HG02870 (cell line): ENCODE data around the gene ZACN.

Source experiments
- ATAC-seq: cut with Tn5 transposase; IDR thresholded peaks from one replicate; pipeline ENCODE4 v1.9.1; 2021; ENCODE audit warnings: mild to moderate bottlenecking, moderate library complexity; ENCODE audit not compliant: unreplicated experiment

ZACN gene

DNA sequence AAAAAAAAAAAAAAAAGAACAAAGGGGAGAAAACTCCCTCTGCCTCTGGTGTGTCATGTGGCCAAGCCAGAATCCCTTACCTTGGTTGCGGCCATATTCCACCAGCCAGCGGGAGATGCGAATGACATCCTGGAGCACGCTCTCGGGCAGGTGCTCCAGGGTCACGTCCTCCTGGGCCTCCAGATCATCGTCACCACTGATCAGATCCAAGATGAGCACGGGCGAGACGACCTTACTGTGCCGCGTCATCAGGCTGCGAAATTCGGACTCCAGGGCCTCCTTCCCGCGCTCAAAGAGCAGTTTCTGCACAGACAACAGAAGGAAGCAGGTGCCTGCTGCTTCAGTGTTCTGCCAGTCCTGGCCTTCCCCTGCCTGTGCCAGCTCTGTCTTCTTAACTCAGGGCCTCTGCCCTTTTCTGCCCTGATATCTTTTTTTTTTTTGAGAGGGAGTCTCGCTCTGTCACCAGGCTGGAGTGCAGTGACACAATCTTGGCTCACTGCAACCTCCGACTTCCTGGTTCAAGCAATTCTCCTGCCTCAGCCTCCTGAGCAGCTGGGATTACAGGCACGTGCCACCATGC is 18.8 kb downstream of the ZACN start:
- no peak for ATAC-seq

DNA sequence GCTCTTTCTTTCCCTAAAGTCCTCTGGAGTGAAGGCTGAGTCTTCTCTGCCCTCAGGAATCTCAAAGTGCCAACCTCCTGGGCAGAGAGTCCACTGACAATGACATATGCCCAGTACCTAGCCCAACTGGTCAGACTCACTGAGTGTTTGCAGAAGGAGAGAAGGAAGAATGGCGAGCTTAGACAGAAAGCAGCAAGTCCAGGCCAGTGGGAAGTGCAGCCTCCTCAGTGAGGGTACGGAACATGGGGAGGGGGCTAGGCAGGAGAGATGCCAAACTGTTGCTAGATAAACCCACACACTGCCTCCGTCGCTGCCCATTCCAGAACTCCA is 23.9 kb downstream of the ZACN start:
- no peak for ATAC-seq

DNA sequence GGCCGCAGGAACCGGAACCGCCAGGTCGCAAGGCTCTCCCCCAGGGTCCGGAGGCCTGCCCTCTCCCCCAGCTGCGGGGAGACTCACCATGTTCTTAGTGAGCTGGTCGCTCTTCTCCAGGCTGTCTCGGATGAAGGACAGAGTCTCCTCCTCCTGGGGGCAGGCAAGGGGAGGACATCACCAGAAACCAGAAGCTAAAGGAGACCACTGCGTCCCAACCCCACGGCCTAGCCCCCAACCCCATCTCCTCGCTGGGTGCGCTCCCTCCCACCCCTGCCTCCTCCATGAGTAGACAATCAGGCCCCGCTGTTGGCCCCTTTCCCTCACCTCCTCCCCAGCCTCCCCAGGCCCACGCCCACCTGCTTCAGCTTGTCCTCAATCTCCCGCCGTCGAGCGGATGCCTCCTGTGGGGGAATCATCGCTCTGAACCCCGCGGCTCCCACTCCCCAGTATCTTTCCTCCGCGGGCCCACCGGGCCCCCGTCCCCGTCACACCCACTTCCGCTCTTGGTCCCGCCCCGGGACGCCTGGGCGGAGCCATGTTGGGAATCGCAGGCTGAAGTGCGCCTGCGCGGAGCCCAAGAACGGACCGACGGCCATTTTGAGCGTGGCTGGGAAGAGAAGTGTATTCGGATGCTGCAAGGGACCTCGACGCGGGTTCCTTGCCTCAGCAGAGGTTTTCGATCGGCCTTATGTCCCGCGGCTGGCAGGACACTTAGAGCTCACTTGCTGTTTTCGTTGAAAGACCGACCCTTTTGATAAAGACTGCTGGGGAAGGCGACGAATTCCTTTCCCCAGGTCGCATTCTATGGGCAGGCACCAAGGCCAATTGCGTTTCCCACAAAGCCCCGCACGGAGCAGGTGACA is 24.5 kb downstream of the ZACN start, which contains the start of gene EXOC7:
Gene EXOC7, minus strand, starts transcription at position 514 of the 866 bp plus-strand sequence. Its CDS starts 95 bp downstream, at position 419.
- ATAC-seq: peak; percentile 69

DNA sequence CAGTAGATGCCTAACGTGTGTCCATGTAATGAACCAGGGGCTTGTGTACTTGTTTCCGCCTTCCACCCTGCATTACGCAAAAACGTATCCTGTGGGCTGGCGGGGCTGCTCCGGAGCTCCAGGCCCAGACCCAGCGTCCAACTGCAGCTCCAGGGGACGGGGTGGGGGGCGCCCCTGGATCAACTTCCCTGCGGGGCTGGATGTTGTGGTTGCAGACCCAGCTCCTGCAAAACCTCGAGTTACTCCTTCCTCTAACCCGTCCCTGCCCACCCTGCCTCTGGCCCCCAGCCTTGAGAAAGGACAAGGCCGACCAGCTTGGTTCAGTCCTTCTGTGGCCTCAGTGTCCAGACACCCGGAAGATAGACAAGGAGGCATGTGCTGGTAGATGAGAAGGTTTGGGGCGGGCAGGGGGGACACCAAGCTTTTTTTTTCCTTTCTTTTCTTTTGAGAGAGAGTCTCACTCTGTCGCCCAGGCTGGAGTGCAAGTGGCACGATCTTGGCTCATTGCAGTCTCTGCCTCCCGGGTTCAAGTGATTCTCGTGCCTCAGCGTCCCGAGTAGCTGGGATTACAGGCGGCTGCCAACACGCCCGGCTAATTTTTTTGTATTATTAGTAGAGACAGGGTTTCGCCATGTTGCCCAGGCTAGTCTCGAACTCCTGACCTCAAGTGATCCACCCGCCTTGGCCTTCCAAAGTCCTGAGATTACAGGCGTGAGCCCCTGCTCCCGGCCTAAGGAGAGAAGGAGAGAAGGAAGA is 25.3 kb downstream of the ZACN start:
- ATAC-seq: no peak

DNA sequence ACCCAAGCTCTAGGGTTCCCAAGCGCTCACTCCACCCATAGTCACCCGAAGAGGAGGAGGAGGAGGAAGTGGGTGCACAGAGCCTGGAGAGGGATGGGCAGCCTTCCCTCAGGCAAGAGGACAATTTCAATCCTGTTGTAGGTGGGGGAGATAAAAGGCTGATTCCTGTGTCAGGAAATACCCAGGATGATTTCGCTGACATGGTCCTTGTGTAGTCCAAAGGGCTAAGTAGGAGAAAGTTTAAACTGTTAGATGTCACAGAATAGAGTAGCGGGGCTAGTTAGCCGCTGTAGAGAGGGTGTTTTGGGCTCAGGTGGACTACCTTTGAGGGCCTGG is 25.9 kb downstream of the ZACN start:
- no peak for ATAC-seq

DNA sequence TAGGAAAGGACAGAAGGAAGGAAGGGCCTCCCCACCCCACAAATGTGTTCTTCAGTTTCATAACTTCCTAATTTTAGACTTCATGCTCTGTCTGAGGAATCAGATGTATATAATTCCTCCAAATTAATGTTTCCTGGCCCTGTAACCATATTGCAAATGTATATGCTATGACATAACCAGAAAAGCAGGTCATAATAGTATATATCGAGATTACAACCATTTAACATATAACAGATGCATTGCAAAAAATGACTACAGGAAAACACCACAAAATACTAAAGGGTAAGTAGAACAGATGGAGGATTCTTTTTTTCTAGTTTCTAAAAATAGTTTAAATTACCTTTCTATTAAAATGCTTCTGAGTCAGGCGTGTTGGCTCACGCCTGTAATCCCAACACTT is 27.7 kb downstream of the ZACN start:
- no peak for ATAC-seq

DNA sequence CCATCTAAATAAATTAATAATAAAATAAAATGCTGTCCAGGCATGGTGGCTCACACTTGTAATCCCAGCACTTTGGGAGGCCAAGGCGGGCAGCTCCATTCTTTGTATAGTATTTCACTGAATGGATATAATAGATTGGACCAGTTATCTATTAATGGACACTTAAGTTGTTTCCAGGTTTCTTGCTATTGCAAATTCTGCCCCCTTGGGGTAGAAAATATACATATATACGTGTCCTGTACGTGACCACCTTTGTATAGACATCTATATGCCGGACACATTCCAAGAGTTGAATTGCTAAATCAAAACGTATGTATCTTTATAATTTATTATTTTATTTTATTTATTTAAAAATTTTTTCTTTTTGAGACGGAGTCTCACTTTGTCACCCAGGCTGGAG is 28.5 kb downstream of the ZACN start:
- no peak for ATAC-seq

DNA sequence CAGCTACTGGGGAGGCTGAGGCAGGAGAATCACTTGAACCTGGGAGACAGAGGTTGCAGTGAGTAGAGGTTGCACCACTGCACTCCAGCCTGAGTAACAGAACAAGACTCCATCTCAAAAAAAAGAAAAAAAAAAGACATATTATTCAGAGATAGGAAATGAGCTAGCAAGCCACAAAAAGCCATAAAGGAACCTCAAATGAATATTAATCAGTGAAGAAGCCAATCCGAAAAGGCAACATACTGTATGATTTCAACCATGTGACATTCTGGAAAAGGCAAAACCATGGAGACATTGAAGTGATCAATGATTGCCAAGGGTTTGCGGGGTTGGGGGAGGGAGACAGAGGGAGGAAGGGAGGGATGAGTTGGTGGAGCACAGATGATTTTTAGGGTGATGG is 33.0 kb downstream of the ZACN start:
- no peak for ATAC-seq

DNA sequence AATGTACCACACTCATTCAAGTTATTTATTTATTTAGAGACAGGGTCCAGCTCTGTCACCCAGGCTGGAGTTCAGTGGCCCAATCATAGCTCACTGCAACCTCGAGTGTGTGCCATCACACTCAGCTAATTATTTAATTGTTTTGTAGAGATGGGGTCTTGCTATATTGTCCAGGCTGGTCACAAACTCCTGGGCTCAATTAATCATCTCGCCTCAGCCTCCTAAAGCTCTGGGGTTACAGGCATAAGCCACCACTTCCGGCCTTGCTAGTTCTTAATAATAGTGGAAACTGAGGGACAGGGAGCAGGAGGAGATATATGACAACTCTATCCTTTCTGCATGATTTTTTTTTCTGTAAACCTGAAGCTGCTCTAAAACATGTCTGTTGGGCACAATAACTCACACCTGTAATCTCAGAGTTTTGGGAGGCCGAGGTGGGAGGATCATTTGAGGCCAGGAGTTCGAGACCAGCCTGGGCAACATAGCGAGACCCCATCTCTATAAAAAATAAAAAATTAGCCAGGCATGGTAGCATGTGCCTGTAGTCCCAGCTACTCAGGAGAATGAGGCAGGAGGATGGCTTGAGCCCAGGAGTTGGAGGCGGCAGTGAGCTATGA is 36.3 kb downstream of the ZACN start:
- no peak for ATAC-seq

DNA sequence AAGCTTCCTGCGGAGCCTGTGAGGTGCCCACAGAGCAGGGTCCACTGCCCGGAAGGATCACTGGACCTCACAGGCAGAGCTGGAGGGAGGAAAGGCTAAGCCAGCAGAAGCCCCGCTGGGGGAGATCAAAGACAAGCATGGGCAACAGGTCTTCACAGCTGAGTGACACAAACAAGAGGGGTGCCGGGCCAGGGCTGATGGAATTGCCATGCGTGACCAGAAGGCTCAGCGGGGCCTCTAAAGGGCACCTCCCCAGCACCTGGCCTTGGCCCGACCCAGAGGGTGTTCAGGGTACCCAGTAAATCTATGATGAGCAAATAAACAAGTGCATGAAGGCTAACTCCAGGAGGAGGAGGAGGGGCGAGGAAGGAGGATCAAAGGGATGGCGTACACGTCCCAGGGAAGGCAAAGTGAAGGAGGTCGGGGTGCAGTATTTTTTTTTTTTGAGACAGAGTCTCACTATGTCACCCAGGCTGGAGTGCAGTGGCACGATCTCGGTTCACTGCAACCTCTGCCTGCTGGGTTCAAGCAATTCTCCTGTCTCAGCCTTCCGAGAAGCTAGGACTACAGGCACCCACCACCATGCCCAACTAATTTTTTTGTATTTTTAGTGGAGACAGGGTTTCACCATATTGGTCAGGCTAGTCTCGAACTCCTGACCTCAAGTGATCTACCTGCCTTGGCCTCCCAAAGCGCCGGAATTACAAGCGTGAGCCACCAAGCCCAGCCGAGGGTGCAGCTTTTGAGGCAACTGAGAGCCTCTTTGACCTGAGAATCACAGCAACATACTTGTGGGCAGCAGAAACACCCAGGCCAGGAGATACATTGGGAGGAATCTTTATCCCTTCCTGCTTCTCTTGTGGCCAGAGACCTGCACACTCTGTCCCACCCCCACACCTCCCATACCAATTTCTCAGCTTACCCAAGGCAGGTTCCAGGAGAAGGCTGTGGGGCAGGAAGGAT is 40.7 kb downstream of the ZACN start:
- ATAC-seq: no peak

DNA sequence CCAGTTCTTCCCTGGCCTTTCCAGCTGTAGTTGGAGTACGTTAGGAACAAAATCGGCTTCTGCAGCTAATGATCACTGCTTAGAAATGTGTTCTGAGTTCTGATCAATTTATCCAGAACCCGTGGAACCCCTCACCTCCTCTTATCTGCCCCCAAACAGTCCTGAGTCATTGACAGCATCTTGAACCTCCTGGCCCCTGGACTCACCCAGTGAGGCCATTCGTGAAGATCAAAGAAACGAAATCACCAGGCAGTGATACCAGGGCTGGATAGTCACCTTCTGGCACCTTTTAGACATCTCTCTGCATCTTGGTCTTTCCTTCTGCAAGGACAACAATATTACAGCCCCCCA is 41.7 kb downstream of the ZACN start:
- no peak for ATAC-seq

DNA sequence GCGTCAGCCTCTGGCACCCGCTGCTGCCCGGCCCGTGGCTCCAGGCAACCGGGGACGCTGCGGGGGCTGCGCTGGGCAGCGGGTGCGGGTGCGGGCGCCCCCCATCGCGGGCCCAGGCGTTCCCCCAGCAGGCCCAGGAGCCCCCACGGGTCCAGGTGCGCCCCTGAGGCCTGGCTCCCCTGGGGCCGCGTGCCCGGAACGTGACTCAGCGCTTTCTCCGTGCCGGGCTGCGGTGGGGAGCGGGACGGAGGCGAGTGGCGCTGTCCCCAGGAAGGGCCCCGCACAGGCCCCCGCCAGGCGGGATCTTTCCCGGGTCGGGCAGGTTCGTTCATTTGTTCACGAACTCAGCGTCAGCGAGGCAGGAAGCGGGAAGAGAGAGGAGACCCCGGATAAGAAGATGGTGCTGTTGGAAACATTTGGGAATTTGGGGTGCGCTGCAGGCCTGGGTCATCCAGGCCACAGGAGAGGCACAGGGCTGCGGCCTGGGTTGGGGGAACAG is 43.0 kb downstream of the ZACN start:
- no peak for ATAC-seq

DNA sequence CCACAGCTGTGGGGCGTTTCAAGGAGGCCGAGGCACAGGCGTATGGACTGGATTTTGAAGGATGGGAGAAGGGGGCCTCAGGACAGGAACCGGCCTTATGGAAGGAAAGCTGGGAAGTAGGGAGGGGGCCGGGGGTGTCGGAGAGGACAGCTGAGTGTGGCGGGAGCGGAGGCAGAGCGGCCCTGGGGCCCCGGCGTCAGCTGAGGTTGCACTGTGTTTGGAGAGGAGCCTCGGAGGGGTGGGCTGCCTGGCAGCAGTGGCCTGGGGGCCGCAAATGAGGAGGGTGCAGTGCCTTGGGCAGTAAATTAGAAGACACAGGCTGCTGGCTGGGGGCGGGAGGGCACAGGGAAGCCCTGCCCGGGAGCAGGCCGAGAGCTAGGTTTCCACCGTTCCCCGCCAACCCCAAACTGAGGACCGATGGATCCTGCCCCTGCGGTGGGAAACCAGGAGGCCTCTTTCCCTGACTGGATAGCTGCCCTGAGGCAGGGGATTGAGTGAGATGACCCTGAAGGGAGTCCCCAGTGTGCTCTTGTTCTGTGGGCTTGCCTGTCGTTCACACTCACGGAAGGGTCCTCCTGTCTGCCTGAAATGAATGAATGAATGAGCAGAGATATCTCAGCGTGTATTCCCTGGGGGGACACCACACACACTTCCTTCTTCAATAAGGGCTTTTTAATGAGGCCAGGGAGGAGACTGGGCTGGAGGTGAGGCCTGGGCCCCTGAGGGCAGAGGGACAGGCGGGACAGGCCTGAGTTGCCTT is 43.6 kb downstream of the ZACN start:
- ATAC-seq: no peak

DNA sequence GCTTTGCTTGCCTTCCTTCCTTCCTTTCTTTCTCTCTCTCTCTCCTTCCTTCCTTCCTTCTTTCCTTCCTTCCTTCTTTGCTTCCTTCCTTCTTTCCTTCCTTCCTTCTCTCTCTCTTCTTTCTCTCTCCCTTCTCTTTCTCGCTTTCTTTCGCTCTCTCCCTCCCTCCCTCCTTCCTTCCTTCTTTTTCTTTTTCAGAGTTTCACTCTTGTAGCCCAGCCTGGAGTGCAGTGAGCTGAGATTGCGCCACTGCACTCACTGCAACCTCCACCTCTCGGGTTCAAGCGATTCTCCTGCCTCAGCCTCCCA is 44.2 kb downstream of the ZACN start:
- ATAC-seq: no peak

DNA sequence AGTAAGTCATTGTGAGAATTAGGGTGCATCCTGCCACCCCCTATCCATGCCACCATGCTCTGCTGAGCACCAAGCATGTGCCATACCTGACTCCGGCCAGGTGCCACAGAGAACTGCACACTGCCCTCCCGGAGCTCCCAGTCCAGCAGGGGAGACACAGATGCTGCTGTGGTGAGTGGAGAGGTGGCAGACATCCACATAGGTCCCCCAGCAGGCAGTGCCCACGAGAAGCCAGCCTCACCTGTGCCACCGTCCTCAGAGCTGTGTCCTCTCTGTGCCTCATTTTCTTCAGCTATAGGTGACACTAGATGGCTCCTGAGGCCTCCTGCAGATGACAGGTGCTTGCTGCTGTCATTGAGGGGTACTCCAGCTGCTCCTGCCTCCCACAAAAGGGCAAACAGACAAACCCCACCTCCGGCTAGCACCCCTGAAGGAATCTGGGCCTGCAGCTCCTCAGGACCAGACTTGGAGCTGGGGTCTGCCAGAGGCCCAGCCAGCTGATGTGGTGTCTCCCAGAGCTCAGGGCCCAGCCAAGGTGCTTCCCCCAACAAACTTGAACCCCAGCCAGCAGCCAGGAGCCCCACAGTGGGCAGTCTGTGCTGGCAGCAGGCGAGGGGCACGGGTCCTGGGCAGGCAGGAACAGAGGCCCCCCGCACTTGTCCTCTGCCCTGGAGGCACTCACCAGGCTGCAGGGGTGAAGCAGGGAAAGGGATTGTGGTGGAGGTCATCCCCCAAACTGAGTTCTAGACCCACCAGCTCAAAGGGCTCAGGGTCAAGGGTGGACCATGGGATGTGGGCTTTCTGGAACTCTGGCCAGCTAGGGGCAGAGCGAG is 45.0 kb downstream of the ZACN start:
- no peak for ATAC-seq

DNA sequence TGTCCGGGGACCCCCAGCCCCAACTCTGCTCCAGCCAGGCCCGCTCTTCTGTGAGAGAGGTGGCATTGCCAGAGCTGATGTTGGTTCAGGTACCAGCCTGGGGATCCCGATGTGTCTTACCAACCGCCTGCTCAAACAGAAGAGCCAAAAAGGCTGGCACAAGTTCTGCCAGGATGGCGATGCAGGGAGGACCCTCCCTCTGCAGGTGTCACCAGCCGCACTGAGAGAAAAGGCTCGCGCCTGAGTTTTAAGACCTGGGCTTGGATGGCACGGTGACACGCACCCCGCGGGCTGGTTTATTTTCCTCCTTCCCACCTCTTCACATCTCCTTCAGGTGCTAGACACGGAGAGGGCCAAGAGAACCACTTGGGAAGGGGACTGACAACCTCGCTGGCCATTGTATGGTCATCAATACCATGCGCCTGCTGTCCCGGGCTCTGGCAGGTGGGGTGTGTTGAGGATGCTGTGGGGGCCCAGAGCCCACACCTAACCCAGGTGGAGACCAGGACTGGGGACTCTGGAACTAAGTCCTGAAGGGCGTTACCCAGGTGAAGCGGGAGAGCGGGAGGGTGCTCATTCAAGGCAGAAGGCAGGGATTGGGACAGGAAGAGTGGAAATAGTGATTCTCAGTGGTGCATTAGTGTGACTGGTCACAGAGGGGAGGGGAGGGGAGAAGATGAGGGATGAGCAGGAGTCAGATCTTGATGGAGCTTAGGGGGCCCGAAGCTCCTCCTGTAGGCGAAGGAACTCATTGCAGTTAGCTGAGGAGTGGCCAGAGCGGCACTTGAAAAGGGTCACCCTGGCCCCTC is 45.8 kb downstream of the ZACN start:
- ATAC-seq: no peak

DNA sequence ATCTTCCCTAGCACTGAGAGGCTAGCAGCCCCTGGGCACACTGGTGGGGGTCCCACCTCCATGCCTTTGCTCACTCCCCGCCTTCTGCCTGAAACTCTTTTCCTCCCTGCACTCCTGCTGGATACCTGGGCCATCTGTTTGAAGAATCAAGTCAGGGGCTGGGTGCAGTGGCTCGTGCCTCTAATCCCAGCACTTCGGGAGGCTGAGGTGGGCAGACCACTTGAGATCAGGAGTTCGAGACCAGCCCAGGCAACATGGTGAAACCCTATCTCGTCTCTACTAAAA is 46.4 kb downstream of the ZACN start:
- ATAC-seq: no peak

DNA sequence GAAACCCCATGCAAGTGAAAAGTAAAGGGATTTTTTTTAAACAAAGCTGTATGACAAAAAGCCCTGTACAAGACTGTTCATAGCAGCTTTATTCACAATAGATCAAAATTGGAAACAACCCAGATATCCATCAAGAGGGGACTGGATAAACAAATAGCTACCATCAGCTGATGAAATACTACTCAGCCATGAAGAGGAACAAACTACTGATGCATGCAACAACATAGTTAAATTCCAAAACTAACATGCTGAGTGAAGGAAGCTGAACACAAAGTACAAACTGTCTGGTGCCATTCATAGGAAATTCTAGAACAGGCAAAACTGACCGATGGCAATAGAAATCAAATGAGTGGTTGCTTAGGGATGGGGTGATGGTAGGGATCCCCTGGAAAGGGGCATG is 46.9 kb downstream of the ZACN start:
- no peak for ATAC-seq
